Endothelial cell of hepatic sinusoid (primary cell): ENCODE measurements around the gene DCLK2.

Experiments
- in situ Hi-C: cut with HindIII; loops from 2 replicates; pipeline ENCODE4 v1.10.0; 2017; ENCODE audit warnings: low sequenced_read_pairs

Gene DCLK2

GRCh38 chr4:150231107-150231770 is 153.0 kb downstream of the DCLK2 start:
- in situ Hi-C loops, result no loop called here

- in situ Hi-C loops, result no loop called here
These were observed 153.8 kb downstream of the DCLK2 start for GRCh38 chr4:150232029-150232428.

GRCh38 chr4:150234246-150234645 is 156.0 kb downstream of the DCLK2 start:
- in situ Hi-C loops, result no loop called here

GRCh38 chr4:150235317-150235716 is 157.1 kb downstream of the DCLK2 start:
- in situ Hi-C loops, result no loop called here

- in situ Hi-C loops, result no loop called here
These were observed 157.6 kb downstream of the DCLK2 start for GRCh38 chr4:150235808-150236271.

- in situ Hi-C loops, result no loop called here
These were observed 158.4 kb downstream of the DCLK2 start for GRCh38 chr4:150236626-150237025.

GRCh38 chr4:150237110-150237872 is 159.0 kb downstream of the DCLK2 start:
- in situ Hi-C loops, result no loop called here

GRCh38 chr4:150238591-150238990 is 160.3 kb downstream of the DCLK2 start:
- in situ Hi-C loops, result no loop called here

- in situ Hi-C loops, result no loop called here
These were observed 161.8 kb downstream of the DCLK2 start for GRCh38 chr4:150240011-150240410.

- in situ Hi-C loops, result no loop called here
These were observed 164.7 kb downstream of the DCLK2 start for GRCh38 chr4:150242820-150243458.

GRCh38 chr4:150243932-150244331 is 165.7 kb downstream of the DCLK2 start:
- in situ Hi-C loops, result no loop called here

GRCh38 chr4:150244600-150244999 is 166.4 kb downstream of the DCLK2 start:
- in situ Hi-C loops, result no loop called here

GRCh38 chr4:150247184-150247583 is 168.9 kb downstream of the DCLK2 start:
- in situ Hi-C loops, result no loop called here

- in situ Hi-C loops, result no loop called here
These were observed 169.9 kb downstream of the DCLK2 start for GRCh38 chr4:150248181-150248580.

GRCh38 chr4:150250293-150250997 is 172.2 kb downstream of the DCLK2 start:
- in situ Hi-C loops, result no loop called here

- in situ Hi-C loops, result no loop called here
These were observed 172.9 kb downstream of the DCLK2 start for GRCh38 chr4:150250998-150251651.

- in situ Hi-C loops, result no loop called here
These were observed 173.5 kb downstream of the DCLK2 start for GRCh38 chr4:150251752-150252190.

- in situ Hi-C loops, result no loop called here
These were observed 174.1 kb downstream of the DCLK2 start for GRCh38 chr4:150252306-150252705.

- in situ Hi-C loops, result no loop called here
These were observed 174.5 kb downstream of the DCLK2 start for GRCh38 chr4:150252741-150253140.

- in situ Hi-C loops, result no loop called here
These were observed 175.2 kb downstream of the DCLK2 start for GRCh38 chr4:150253416-150253815.
